ENCODE results near the gene FOXF1. TPM values are rescaled to one million over a fixed set of nuclear protein-coding genes. Genes with fewer than 3 reads are reported as not detected.

Gene FOXF1
- total and polyA plus RNA-seq, 9 of the 15 experiments (the other 6 are each of a cell fraction or from before 2014, with no cell fraction given), result 0.04 TPM; not detected in 8

DNA sequence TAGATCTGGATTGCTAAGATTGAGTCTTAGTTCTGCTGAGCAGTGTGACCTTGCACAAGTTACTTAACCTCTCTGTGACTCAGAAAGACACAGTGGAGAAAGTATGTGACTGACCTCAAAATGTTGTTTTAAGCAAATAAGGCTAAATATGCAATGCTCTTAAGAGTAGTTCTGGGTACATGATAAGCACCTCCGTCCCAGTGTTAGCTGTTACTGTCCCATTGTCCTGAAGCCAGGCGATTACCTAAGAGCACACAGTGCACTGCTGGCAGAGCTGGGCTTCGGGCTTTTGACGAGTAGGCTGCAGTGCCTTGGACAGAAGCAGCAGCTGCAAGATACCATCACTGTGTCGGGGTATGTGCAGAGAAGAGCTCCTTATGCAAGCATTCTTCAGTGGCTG is 32.7 kb upstream of the FOXF1 start:
- DNase-seq (ENCODE audit: extremely low read depth in 1 of 4, low spot score in 3 of 4) (no peak), ATAC-seq (no peak), FAIRE-seq (no peak)
- Histone ChIP-seq H3K4me3 (no peak overlapping the region), H3K36me3 (ENCODE audit: control insufficient read depth, insufficient read depth, low read length) (no peaks in the 10 kb centered on the region), H3K27ac (ENCODE audit: extremely low read depth, low read depth, low read length) (no peak overlapping the region), H2AFZ (ENCODE audit: low read depth, low read length) (no peak overlapping the region), H3K4me2 (ENCODE audit: insufficient read depth, low read length) (no peak overlapping the region), H3K27me3 (ENCODE audit: control insufficient read depth in 2 of 2, insufficient read depth in 2 of 2, low read length in 2 of 2) (peaks cover 3 to 36% of the 10 kb centered on the region in 2 experiments; a peak in 3 of 5 replicates), H3K9ac (ENCODE audit: insufficient read depth in 1 of 2, low read depth in 2 of 2, low read length in 2 of 2) (no peak overlapping the region), H3K4me1 (replicated peaks in 1 of 2; ENCODE audit: control insufficient read depth in 2 of 2, insufficient read depth in 2 of 2, low read length in 2 of 2) (no peaks in the 10 kb centered on the region), H3K79me2 (ENCODE audit: control insufficient read depth, insufficient read depth, low read length) (no peaks in the 10 kb centered on the region), H3K9me1 (ENCODE audit: control insufficient read depth, insufficient read depth, low read length) (no peaks in the 10 kb centered on the region), H3K9me3 (replicated peaks; ENCODE audit: control insufficient read depth, insufficient read depth, low read depth, low read length) (no peaks in the 10 kb centered on the region), H4K20me1 (replicated peaks; ENCODE audit: control insufficient read depth, insufficient read depth, low read length) (no peaks in the 10 kb centered on the region)
- 3% methylated on average over 5 of the region's 5 CpGs for WGBS (ENCODE audit: insufficient coverage, low coverage, missing lambda C conversion rate)
- ChIA-PET POLR2A (interaction anchor here (1.4 kb wide), 1 partner anchor 40 kb away, joined by 4 read pairs; no protein-coding TSS in a partner anchor), CTCF (ENCODE audit: low intra/inter-chr PET ratio) (no interaction called here)
- in situ Hi-C loops (cut with MboI), result no loop called here
- intact Hi-C loops (cut with micrococcal nuclease), result no loop called here
- BruUV-seq (replicated peaks), result no TSS peak
- no peak for TF ChIP-seq RBM25 (IDR thresholded peaks at IDR 0.05; ENCODE audit: low read depth, low read length, severe bottlenecking)
- TF ChIP-seq YBX1 (IDR thresholded peaks at IDR 0.05), result no peak
- TF ChIP-seq SIN3A (IDR thresholded peaks at IDR 0.05; ENCODE audit: borderline replicate concordance in 2 of 2, control insufficient read depth in 1 of 2, low read depth in 2 of 2, low read length in 2 of 2), result no peak
- TF ChIP-seq POLR2H (tag; IDR thresholded peaks at IDR 0.05; ENCODE audit: low read depth), result no peak
- no peak for TF ChIP-seq ETV1 (tag; conservative IDR thresholded peaks at IDR 0.05; ENCODE audit: low read depth)
- no peak for TF ChIP-seq GATAD2A (IDR thresholded peaks at IDR 0.05)
- TF ChIP-seq HNRNPUL1 (IDR thresholded peaks at IDR 0.05; ENCODE audit: low read length), result no peak

- TF ChIP-seq CEBPB (tag; IDR thresholded peaks at IDR 0.05) (no peak), FOXP1 (CRISPR knock-in tag; IDR thresholded peaks at IDR 0.05) (no peak), ASH1L (IDR thresholded peaks at IDR 0.05; ENCODE audit: borderline replicate concordance, low read depth, partially characterized antibody) (no peak), FOXJ3 (CRISPR knock-in tag; IDR thresholded peaks at IDR 0.05) (no peak), ZNF707 (CRISPR knock-in tag; conservative IDR thresholded peaks at IDR 0.05) (no peak)
- Histone ChIP-seq H3K9me1 (ENCODE audit: control insufficient read depth, insufficient read depth, low read length) (no peaks in the 10 kb centered on the region), H3K4me2 (ENCODE audit: insufficient read depth, low read length) (no peak overlapping the region), H3K27me3 (ENCODE audit: control insufficient read depth in 2 of 2, insufficient read depth in 2 of 2, low read length in 2 of 2) (peaks cover 3 to 36% of the 10 kb centered on the region in 2 experiments; a peak in 3 of 5 replicates), H3K79me2 (ENCODE audit: control insufficient read depth, insufficient read depth, low read length) (no peaks in the 10 kb centered on the region), H3K9ac (ENCODE audit: insufficient read depth in 1 of 2, low read depth in 2 of 2, low read length in 2 of 2) (no peak overlapping the region), H2AFZ (ENCODE audit: low read depth, low read length) (no peak overlapping the region), H3K4me1 (replicated peaks in 1 of 2; ENCODE audit: control insufficient read depth in 2 of 2, insufficient read depth in 2 of 2, low read length in 2 of 2) (no peaks in the 10 kb centered on the region), H3K36me3 (ENCODE audit: control insufficient read depth, insufficient read depth, low read length) (no peaks in the 10 kb centered on the region), H3K9me3 (replicated peaks; ENCODE audit: control insufficient read depth, insufficient read depth, low read depth, low read length) (no peaks in the 10 kb centered on the region), H3K4me3 (no peak overlapping the region), H3K27ac (ENCODE audit: extremely low read depth, low read depth, low read length) (no peak overlapping the region), H4K20me1 (replicated peaks; ENCODE audit: control insufficient read depth, insufficient read depth, low read length) (no peaks in the 10 kb centered on the region)
- no peak for ATAC-seq
- no peak for FAIRE-seq
- in situ Hi-C loops (cut with MboI) (no loop called here), intact Hi-C loops (cut with micrococcal nuclease) (no loop called here)
- DNase-seq (ENCODE audit: extremely low read depth in 1 of 4, low spot score in 3 of 4), result no peak
- ChIA-PET POLR2A (interaction anchor here (1.4 kb wide), 1 partner anchor 39 kb away, joined by 4 read pairs; no protein-coding TSS in a partner anchor), CTCF (ENCODE audit: low intra/inter-chr PET ratio) (no interaction called here)
- BruUV-seq (replicated peaks), result no TSS peak
Observed at GRCh38 chr16:86478779-86479178, 31.5 kb upstream of the FOXF1 start.

All from K562 (cell line).